ENCODE data around the gene FLOT2.

Gene FLOT2

GRCh38 chr17:28883967-28884702 is 13.4 kb downstream of the FLOT2 start:
- no peak overlapping the region for H3K23ac ChIP-seq (ENCODE audit: low read length)

GRCh38 chr17:28882154-28882895 is 15.2 kb downstream of the FLOT2 start:
- no peak overlapping the region for H3K9ac ChIP-seq (ENCODE audit: low read length)
- H3K4ac ChIP-seq (ENCODE audit: low read depth, low read length), result no peak overlapping the region
- no peaks in the 10 kb centered on the region for H3K79me1 ChIP-seq (ENCODE audit: low read length)
- H3K4me3 ChIP-seq (ENCODE audit: low read length), result no peak overlapping the region
- H3K27me3 ChIP-seq (ENCODE audit: insufficient read depth, low read length, poor library complexity), result no peaks in the 10 kb centered on the region
- H4K8ac ChIP-seq (ENCODE audit: low read depth, low read length), result no peak overlapping the region
- H3K36me3 ChIP-seq (ENCODE audit: control insufficient read depth, insufficient read depth, low read length), result no peaks in the 10 kb centered on the region
- no peak overlapping the region for H2AK5ac ChIP-seq (ENCODE audit: low read length)
- H4K5ac ChIP-seq (ENCODE audit: low read length), result no peak overlapping the region
- DNase-seq, result no peak
- H3K27ac ChIP-seq (ENCODE audit: low read depth, low read length), result no peak overlapping the region
- no peak overlapping the region for H3K4me2 ChIP-seq (ENCODE audit: low read length)
- H2BK5ac ChIP-seq (ENCODE audit: low read length), result no peak overlapping the region
- WGBS (ENCODE audit: extremely low coverage, insufficient coverage, low lambda C conversion rate), result no CpG with 5 or more reads among the region's 18 CpGs
- H2BK15ac ChIP-seq (replicated peaks; ENCODE audit: low read depth), result no peak overlapping the region
- H3K23ac ChIP-seq (ENCODE audit: low read length), result no peak overlapping the region
- no peaks in the 10 kb centered on the region for H3K79me2 ChIP-seq (ENCODE audit: control insufficient read depth, insufficient read depth, low read length)
- no peak overlapping the region for H3K56ac ChIP-seq (ENCODE audit: low read length)
- H3K4me1 ChIP-seq (ENCODE audit: control insufficient read depth, low read depth, low read length), result no peaks in the 10 kb centered on the region
- H3K18ac ChIP-seq (ENCODE audit: low read length), result no peak overlapping the region
- no peak overlapping the region for H2BK120ac ChIP-seq (ENCODE audit: low read depth, low read length)

More at GRCh38 chr17:28883967-28884702, 13.4 kb downstream of the FLOT2 start:
- Histone ChIP-seq H4K5ac (ENCODE audit: low read length) (no peak overlapping the region), H3K79me2 (ENCODE audit: control insufficient read depth, insufficient read depth, low read length) (no peaks in the 10 kb centered on the region), H3K4me1 (ENCODE audit: control insufficient read depth, low read depth, low read length) (no peaks in the 10 kb centered on the region), H3K36me3 (ENCODE audit: control insufficient read depth, insufficient read depth, low read length) (no peaks in the 10 kb centered on the region), H4K8ac (ENCODE audit: low read depth, low read length) (no peak overlapping the region), H2BK5ac (ENCODE audit: low read length) (no peak overlapping the region), H2AK5ac (ENCODE audit: low read length) (no peak overlapping the region), H3K4ac (ENCODE audit: low read depth, low read length) (no peak overlapping the region), H3K79me1 (ENCODE audit: low read length) (no peaks in the 10 kb centered on the region), H3K56ac (ENCODE audit: low read length) (no peak overlapping the region), H2BK120ac (ENCODE audit: low read depth, low read length) (no peak overlapping the region), H2BK15ac (replicated peaks; ENCODE audit: low read depth) (no peak overlapping the region), H3K27me3 (ENCODE audit: insufficient read depth, low read length, poor library complexity) (no peaks in the 10 kb centered on the region), H3K4me2 (ENCODE audit: low read length) (no peak overlapping the region), H3K18ac (ENCODE audit: low read length) (no peak overlapping the region), H3K4me3 (ENCODE audit: low read length) (no peak overlapping the region), H3K27ac (ENCODE audit: low read depth, low read length) (no peak overlapping the region), H3K9ac (ENCODE audit: low read length) (no peak overlapping the region)
- no CpG with 5 or more reads among the region's 27 CpGs for WGBS (ENCODE audit: extremely low coverage, insufficient coverage, low lambda C conversion rate)
- DNase-seq, result no peak

GRCh38 chr17:28881533-28882056 is 15.9 kb downstream of the FLOT2 start:
- Histone ChIP-seq H3K36me3 (ENCODE audit: control insufficient read depth, insufficient read depth, low read length) (no peaks in the 10 kb centered on the region), H3K4ac (ENCODE audit: low read depth, low read length) (no peak overlapping the region), H3K4me2 (ENCODE audit: low read length) (no peak overlapping the region), H3K4me3 (ENCODE audit: low read length) (no peak overlapping the region), H3K9ac (ENCODE audit: low read length) (no peak overlapping the region), H2AK5ac (ENCODE audit: low read length) (no peak overlapping the region), H3K18ac (ENCODE audit: low read length) (no peak overlapping the region), H4K8ac (ENCODE audit: low read depth, low read length) (no peak overlapping the region), H3K27ac (ENCODE audit: low read depth, low read length) (no peak overlapping the region), H4K5ac (ENCODE audit: low read length) (no peak overlapping the region), H2BK120ac (ENCODE audit: low read depth, low read length) (no peak overlapping the region), H3K4me1 (ENCODE audit: control insufficient read depth, low read depth, low read length) (no peaks in the 10 kb centered on the region), H3K79me2 (ENCODE audit: control insufficient read depth, insufficient read depth, low read length) (no peaks in the 10 kb centered on the region), H3K27me3 (ENCODE audit: insufficient read depth, low read length, poor library complexity) (no peaks in the 10 kb centered on the region), H2BK5ac (ENCODE audit: low read length) (no peak overlapping the region), H2BK15ac (replicated peaks; ENCODE audit: low read depth) (no peak overlapping the region), H3K56ac (ENCODE audit: low read length) (no peak overlapping the region), H3K79me1 (ENCODE audit: low read length) (no peaks in the 10 kb centered on the region), H3K23ac (ENCODE audit: low read length) (no peak overlapping the region)
- DNase-seq, result no peak
- no CpG with 5 or more reads among the region's 17 CpGs for WGBS (ENCODE audit: extremely low coverage, insufficient coverage, low lambda C conversion rate)

- Histone ChIP-seq H3K4me3 (ENCODE audit: low read length) (no peak overlapping the region), H3K79me2 (ENCODE audit: control insufficient read depth, insufficient read depth, low read length) (no peaks in the 10 kb centered on the region), H3K27me3 (ENCODE audit: insufficient read depth, low read length, poor library complexity) (no peaks in the 10 kb centered on the region), H2AK5ac (ENCODE audit: low read length) (no peak overlapping the region), H3K9ac (ENCODE audit: low read length) (no peak overlapping the region), H2BK15ac (replicated peaks; ENCODE audit: low read depth) (no peak overlapping the region), H3K56ac (ENCODE audit: low read length) (no peak overlapping the region), H4K5ac (ENCODE audit: low read length) (no peak overlapping the region), H3K4me2 (ENCODE audit: low read length) (no peak overlapping the region), H3K4me1 (ENCODE audit: control insufficient read depth, low read depth, low read length) (peaks cover 3% of the 10 kb centered on the region), H2BK120ac (ENCODE audit: low read depth, low read length) (no peak overlapping the region), H3K27ac (ENCODE audit: low read depth, low read length) (no peak overlapping the region), H2BK5ac (ENCODE audit: low read length) (no peak overlapping the region), H3K23ac (ENCODE audit: low read length) (no peak overlapping the region), H4K8ac (ENCODE audit: low read depth, low read length) (no peak overlapping the region), H3K4ac (ENCODE audit: low read depth, low read length) (no peak overlapping the region), H3K18ac (ENCODE audit: low read length) (no peak overlapping the region), H3K36me3 (ENCODE audit: control insufficient read depth, insufficient read depth, low read length) (no peaks in the 10 kb centered on the region), H3K79me1 (ENCODE audit: low read length) (no peaks in the 10 kb centered on the region)
- no peak for DNase-seq
- no CpG with 5 or more reads among the region's 10 CpGs for WGBS (ENCODE audit: extremely low coverage, insufficient coverage, low lambda C conversion rate)
Observed at GRCh38 chr17:28880572-28880945, 17.0 kb downstream of the FLOT2 start.

GRCh38 chr17:28879886-28880571 is 17.5 kb downstream of the FLOT2 start:
- H2BK120ac ChIP-seq (ENCODE audit: low read depth, low read length), result no peak overlapping the region
- H3K27me3 ChIP-seq (ENCODE audit: insufficient read depth, low read length, poor library complexity), result no peaks in the 10 kb centered on the region
- no peak overlapping the region for H3K9ac ChIP-seq (ENCODE audit: low read length)
- no peak overlapping the region for H4K5ac ChIP-seq (ENCODE audit: low read length)
- H3K4me3 ChIP-seq (ENCODE audit: low read length), result no peak overlapping the region
- no peaks in the 10 kb centered on the region for H3K36me3 ChIP-seq (ENCODE audit: control insufficient read depth, insufficient read depth, low read length)
- H3K4me2 ChIP-seq (ENCODE audit: low read length), result no peak overlapping the region
- no peak overlapping the region for H2BK5ac ChIP-seq (ENCODE audit: low read length)
- no peaks in the 10 kb centered on the region for H3K79me2 ChIP-seq (ENCODE audit: control insufficient read depth, insufficient read depth, low read length)
- DNase-seq, result no peak
- H3K4me1 ChIP-seq (ENCODE audit: control insufficient read depth, low read depth, low read length), result peaks cover 3% of the 10 kb centered on the region
- H3K27ac ChIP-seq (ENCODE audit: low read depth, low read length), result no peak overlapping the region
- H4K8ac ChIP-seq (ENCODE audit: low read depth, low read length), result no peak overlapping the region
- H3K18ac ChIP-seq (ENCODE audit: low read length), result no peak overlapping the region
- no peak overlapping the region for H2AK5ac ChIP-seq (ENCODE audit: low read length)
- no peaks in the 10 kb centered on the region for H3K79me1 ChIP-seq (ENCODE audit: low read length)
- no peak overlapping the region for H3K23ac ChIP-seq (ENCODE audit: low read length)
- no peak overlapping the region for H3K56ac ChIP-seq (ENCODE audit: low read length)
- no peak overlapping the region for H3K4ac ChIP-seq (ENCODE audit: low read depth, low read length)
- H2BK15ac ChIP-seq (replicated peaks; ENCODE audit: low read depth), result no peak overlapping the region
- no CpG with 5 or more reads among the region's 9 CpGs for WGBS (ENCODE audit: extremely low coverage, insufficient coverage, low lambda C conversion rate)
